UCSD-AML1 (cell line): ENCODE data around the gene CIRBP.

Experiments
- DNase-seq: peaks from one replicate; lab custom pipeline; 2025; ENCODE audit not compliant: unreplicated experiment; lab: John Stamatoyannopoulos, UW

Gene CIRBP

GRCh38 chr19:1278713-1279660, 9.9 kb downstream of the CIRBP start:
- DNase-seq: no peak

- peak; percentile 85 for DNase-seq
Measured at GRCh38 chr19:1279782-1280341, 10.7 kb downstream of the CIRBP start.

GRCh38 chr19:1280636-1281568, 11.8 kb downstream of the CIRBP start:
- DNase-seq: no peak

- no peak for DNase-seq
Measured at GRCh38 chr19:1281569-1282287, 12.6 kb downstream of the CIRBP start.

- DNase-seq: no peak
Measured at GRCh38 chr19:1282588-1283206, 13.6 kb downstream of the CIRBP start.

- no peak for DNase-seq
Measured at GRCh38 chr19:1283207-1283916, 14.2 kb downstream of the CIRBP start.

GRCh38 chr19:1283917-1284292, 14.8 kb downstream of the CIRBP start:
- no peak for DNase-seq

GRCh38 chr19:1284293-1284978, 15.3 kb downstream of the CIRBP start:
- no peak for DNase-seq

GRCh38 chr19:1284979-1285736, 16.0 kb downstream of the CIRBP start:
- DNase-seq: no peak

- DNase-seq: no peak
Measured at GRCh38 chr19:1285737-1286360, 16.7 kb downstream of the CIRBP start, which contains the start of gene EFNA2. EFNA2 (plus strand) TSS chr19:1285873; CDS start chr19:1286169, 296 bp downstream.

GRCh38 chr19:1286487-1287353, 17.6 kb downstream of the CIRBP start:
- no peak for DNase-seq

- no peak for DNase-seq
Measured at GRCh38 chr19:1287354-1288225, 18.5 kb downstream of the CIRBP start.

- DNase-seq: no peak
Measured at GRCh38 chr19:1288226-1288612, 19.1 kb downstream of the CIRBP start.

- no peak for DNase-seq
Measured at GRCh38 chr19:1288833-1289685, 19.9 kb downstream of the CIRBP start.

- no peak for DNase-seq
Measured at GRCh38 chr19:1289686-1290025, 20.5 kb downstream of the CIRBP start.
